ENCODE data around the gene TAGAP. TPM values are rescaled to one million over a fixed set of nuclear protein-coding genes. Genes with fewer than 3 reads are reported as not detected.
"Not testable (repeated sequence)": the region's sequence is repeated elsewhere in the genome, so short reads cannot be mapped to it uniquely, and the experiment has no call there.

The TAGAP gene
- polyA plus RNA-seq, 3 donors = 0.43 to 2.1 (median 2.1) TPM

DNA sequence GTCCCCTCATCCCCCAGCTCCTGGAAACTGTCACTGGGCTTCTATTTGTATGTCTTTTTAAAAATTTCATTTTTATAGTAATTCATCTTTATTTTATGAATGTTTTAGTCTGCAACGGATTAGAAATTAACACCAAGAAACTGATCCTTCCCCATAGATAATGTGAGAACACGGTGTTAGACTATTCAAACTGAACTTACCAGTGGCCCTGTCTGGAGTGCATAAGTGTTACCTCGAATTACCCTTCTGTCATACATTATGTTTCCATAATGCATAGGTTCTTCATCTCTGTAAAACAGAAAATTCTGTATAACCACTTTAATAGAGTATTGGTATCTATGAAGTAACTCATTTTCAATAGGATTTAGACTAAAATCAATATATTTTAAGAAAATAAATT is 51.2 kb downstream of the TAGAP start:
- H3K27ac ChIP-seq (ENCODE audit: low read depth, low read length) = no peak overlapping the region
- WGBS, 3 donors = 95 to 97% (median 95%) methylated on average over 3 of the region's 3 CpGs

DNA sequence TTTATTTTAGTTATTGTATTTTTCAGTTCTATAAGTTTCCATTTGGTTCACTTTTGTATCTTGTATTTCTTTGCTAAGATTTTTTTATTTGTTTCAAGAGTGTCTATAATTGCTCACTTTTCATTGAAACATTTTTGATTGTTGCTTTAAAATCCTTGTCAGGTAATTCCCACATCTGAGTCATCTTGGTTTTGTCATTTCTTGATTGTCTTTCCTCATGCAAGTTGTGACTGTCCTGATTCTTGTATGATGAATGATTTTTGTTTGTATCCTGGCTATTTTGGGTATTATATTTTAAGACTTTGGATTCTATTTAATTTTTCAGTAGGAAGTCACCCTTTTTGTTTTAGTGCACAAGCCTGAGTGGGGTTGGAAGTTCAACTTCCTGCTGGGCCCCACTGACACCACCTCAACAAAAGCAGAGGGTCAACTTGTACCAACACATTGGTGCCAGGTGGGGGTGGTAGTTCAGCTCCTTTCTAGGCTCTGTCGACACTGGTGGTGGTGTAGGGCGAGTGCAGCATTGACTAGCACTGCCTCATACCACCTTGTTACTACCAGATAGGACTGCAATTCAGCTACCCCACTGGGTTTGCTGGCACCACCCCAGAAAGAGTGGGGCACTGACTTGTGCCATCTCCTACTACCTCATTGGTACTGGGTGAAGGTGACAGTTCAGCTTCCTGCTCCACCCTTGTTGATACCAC is 53.6 kb downstream of the TAGAP start:
- H3K27ac ChIP-seq (ENCODE audit: low read depth, low read length) = no peak overlapping the region
- WGBS, 3 donors = 73 to 90% (median 77%) methylated on average over 2 of the region's 2 CpGs

DNA sequence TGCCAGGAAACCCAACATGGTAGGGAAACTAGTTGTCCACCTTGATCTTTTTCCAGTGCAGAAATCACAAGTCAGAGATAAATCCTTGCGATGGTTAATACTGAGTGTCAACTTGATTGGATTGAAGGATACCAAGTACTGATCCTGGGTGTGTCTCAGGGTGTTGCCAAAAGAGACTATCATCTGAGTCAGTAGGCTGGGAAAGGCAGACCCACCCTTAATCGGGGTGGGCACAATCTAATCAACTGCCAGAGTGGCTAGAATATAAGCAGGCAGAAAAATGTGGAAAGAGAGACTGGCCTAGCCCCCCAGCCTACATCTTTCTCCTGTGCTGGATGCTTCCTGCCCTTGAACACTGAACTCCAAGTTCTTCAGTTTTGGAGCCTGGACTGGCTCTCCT is 55.1 kb downstream of the TAGAP start:
- H3K27ac ChIP-seq (ENCODE audit: low read depth, low read length) = not testable (repeated sequence)
- 95 to 100% (median 98%) methylated on average over 2 of the region's 2 CpGs for WGBS, 3 donors

DNA sequence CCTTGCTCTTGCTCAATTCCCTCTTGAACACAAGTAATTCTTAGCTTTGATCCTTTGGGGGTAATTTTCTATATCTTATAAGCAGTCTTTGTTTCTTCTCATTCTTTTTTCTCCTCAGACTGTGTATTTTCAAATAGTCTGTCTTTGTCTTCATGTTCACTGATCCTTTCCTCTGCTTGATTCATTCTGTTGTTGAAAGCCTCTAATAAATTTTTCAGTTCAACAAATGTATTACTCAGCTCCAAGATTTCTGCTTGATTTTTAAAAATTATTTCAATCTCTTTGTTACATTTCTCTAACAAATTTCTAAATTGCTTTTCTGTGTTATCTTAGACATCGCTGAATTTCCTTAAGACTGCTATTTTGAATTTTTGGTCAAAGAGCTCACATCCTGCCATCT is 56.3 kb downstream of the TAGAP start:
- 93 to 100% (median 98%) methylated on average over 1 of the region's 1 CpG for WGBS, 3 donors
- H3K27ac ChIP-seq (ENCODE audit: low read depth, low read length) = no peak overlapping the region

DNA sequence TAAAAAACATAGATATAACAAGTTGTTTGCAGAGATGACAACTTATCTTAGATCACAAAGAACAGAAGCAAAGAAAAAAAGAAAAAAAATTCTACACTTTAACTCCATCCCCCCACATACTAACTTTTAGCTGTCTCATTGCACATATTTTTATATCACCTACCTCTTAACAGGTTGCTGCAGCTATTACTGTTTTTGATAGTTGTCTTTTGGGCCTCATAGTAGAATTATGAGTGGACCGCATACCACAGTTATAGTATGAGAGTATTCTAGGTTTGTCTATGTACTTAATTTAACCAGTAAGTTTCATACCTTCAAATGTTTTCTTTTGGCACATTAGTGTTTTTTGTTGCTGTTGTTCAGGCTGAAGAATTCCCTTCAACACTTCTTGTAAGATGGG is 57.1 kb downstream of the TAGAP start:
- WGBS, 3 donors = 97 to 100% (median 98%) methylated on average over 1 of the region's 1 CpG
- H3K27ac ChIP-seq (ENCODE audit: low read depth, low read length) = no peak overlapping the region

Other genes with a start within 250 kb of the TAGAP start
- gene EZR, start 225.6 kb downstream of the TAGAP start, polyA plus RNA-seq = 10 to 100 TPM; 37.6 to 63.1 (median 54.9) TPM
- 1 to 10 TPM; 2.6 to 2.9 (median 2.8) TPM for gene RSPH3, start 44.8 kb downstream of the TAGAP start, polyA plus RNA-seq
- under 1 TPM in 2 of 3 donors, not detected in 1; 0.18 to 0.43 TPM for gene FNDC1, start 124.4 kb upstream of the TAGAP start, polyA plus RNA-seq

Data from adipose tissue (tissue), 3 donors.